Vagina (tissue), 2 donors: ENCODE data around the gene VWF. TPM values are rescaled to one million over a fixed set of nuclear protein-coding genes. Genes with fewer than 3 reads are reported as not detected.

Experiments used
- DNase-seq, 2 donors: peaks; one replicate each; pipeline ENCODE4 v3.0.0-alpha.2; 2017; ENCODE audit errors: extremely low spot score in 2 of 2
- H3K27ac ChIP-seq: fragments of 200-600 bp; sonication (generic); one replicate; pipeline ENCODE4 v1.5.1; 2019
- H3K27me3 ChIP-seq: fragments of 200-600 bp; sonication (generic); one replicate; pipeline ENCODE4 v1.5.1; 2019
- H3K36me3 ChIP-seq, 2 donors: fragments of 200-600 bp; sonication (generic); one replicate each; pipeline ENCODE4 v1.5.1; 2017 to 2019
- H3K4me1 ChIP-seq: fragments of 200-600 bp; sonication (generic); one replicate; pipeline ENCODE4 v1.5.1; 2019
- H3K4me3 ChIP-seq, 2 donors: fragments of 200-600 bp; sonication (generic); 1 replicate in 1 of 2; 2 replicates in 1 of 2; pipeline ENCODE4 v1.5.1; 2016 to 2019
- H3K9me3 ChIP-seq: fragments of 200-600 bp; sonication (generic); one replicate; pipeline ENCODE4 v1.5.1; 2019
- POLR2A ChIP-seq, 2 donors: fragments of 450-650 bp; IDR thresholded peaks; one replicate each; pipeline ENCODE4 v1.6.1; 2017; ENCODE audit warnings: antibody characterized with exemption in 2 of 2, mild to moderate bottlenecking in 2 of 2, moderate library complexity in 2 of 2
- POLR2AphosphoS5 ChIP-seq, 2 donors: sonication (generic); formaldehyde crosslinking; IDR thresholded peaks; one replicate each; pipeline ENCODE4 v1.9.0; 2017; ENCODE audit warnings: antibody characterized with exemption in 2 of 2, mild to moderate bottlenecking in 2 of 2, low read depth in 1 of 2; ENCODE audit not compliant: insufficient read depth in 1 of 2
- intact Hi-C: fragments of 100-400 bp; cut with DNase I; formaldehyde crosslinking; loops from one replicate; pipeline ENCODE4 v1.15.1; 2023
- total RNA-seq: library from RNA; depleted of rRNA; stranded (reverse); fragments of >200 nt; gene quantifications from one replicate; pipeline ENCODE4 v1.2.3, GENCODE V29; 2016
- TF ChIP-seq, protein P1 (sequence below), 3 experiments: fragments of 450-650 bp in 2 of 3; fragments of 200-600 bp in 1 of 3; sonication (generic) in 1 of 3; IDR thresholded peaks; one replicate each; pipeline ENCODE4 v1.5.1; 2017 to 2019; ENCODE audit warnings: antibody characterized with exemption in 3 of 3, mild to moderate bottlenecking in 2 of 3, moderate library complexity in 2 of 3

The VWF gene
- total RNA-seq, 1 donor from 2014 or later = 334 TPM

DNA sequence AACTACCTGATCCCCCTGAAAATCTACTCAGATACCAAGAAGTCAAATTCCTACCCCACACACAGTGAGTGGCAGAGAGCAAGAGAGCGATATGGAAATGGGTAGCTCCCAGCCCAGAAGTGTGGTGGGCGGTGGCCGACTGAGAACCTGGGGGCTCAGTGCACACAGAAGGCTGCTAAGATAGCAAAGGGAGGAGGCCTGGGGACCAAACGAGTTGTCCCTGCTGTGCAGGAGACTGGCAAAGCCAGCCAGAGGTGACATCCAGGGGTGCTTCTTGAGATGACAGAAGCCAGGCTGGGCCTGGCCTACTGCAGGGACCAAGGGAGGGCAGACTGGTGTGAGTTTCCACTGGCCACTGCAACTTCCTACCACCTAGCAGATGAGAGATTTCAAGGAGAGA, 52.9 kb downstream of the VWF start:
- peaks cover 73% of the 10 kb centered on the region for H3K4me1 ChIP-seq
- no peaks in the 10 kb centered on the region for H3K27me3 ChIP-seq
- DNase-seq = no peak
- no peaks in the 10 kb centered on the region for H3K9me3 ChIP-seq
- H3K36me3 ChIP-seq = no peaks in the 10 kb centered on the region
- TF ChIP-seq POLR2A (IDR thresholded peaks at IDR 0.05) (no peak), POLR2AphosphoS5 (IDR thresholded peaks at IDR 0.05; ENCODE audit: insufficient read depth in 1 of 2, low read depth in 1 of 2) (no peak)
- TF ChIP-seq, protein P1, sequence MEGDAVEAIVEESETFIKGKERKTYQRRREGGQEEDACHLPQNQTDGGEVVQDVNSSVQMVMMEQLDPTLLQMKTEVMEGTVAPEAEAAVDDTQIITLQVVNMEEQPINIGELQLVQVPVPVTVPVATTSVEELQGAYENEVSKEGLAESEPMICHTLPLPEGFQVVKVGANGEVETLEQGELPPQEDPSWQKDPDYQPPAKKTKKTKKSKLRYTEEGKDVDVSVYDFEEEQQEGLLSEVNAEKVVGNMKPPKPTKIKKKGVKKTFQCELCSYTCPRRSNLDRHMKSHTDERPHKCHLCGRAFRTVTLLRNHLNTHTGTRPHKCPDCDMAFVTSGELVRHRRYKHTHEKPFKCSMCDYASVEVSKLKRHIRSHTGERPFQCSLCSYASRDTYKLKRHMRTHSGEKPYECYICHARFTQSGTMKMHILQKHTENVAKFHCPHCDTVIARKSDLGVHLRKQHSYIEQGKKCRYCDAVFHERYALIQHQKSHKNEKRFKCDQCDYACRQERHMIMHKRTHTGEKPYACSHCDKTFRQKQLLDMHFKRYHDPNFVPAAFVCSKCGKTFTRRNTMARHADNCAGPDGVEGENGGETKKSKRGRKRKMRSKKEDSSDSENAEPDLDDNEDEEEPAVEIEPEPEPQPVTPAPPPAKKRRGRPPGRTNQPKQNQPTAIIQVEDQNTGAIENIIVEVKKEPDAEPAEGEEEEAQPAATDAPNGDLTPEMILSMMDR (IDR thresholded peaks at IDR 0.05) = no peak
- H3K4me3 ChIP-seq = no peak overlapping the region
- intact Hi-C loops = loop anchor here (10.0 kb wide), 1 partner anchor 113 kb away; no protein-coding TSS in a partner anchor
- H3K27ac ChIP-seq = no peak overlapping the region

DNA sequence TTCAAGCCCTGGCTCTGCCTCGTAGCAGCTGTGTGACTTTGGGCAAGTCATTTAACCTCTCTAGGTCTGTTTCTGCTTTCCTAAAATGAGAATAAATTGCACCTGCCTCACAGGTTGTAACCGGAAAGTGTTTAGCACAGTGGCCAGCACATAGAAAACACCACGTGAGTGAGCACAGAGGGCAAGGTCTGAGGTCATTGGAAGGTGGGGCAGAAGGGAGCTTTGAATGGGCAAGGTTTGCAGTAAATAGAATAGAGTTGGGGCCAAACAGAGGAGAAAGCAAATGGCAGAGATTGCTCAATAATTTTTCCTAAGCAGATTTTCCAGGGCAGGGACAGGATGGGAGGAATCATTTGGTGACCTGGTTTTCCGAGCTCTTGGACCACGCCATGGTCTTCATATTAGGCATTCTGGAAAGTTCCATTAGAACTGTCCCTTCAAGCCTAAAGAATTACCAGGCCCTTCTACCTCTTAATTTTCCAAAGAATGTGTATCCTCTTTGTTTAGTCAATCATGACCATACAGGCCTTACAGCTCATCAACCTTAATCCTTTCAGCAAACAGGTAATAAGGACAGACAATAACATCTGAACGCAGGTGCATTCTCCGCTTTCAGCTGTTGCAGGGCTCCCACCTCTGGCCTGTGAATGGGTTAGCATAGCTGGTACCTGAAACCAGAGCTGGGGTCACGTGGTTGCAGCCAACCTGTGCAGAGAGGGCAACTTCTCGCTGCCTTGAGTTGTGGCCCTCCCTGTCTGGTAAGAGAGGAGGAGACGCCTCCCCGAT, 53.8 kb downstream of the VWF start:
- intact Hi-C loops = loop anchor here (10.0 kb wide), 1 partner anchor 114 kb away; no protein-coding TSS in a partner anchor
- no peaks in the 10 kb centered on the region for H3K36me3 ChIP-seq
- H3K4me1 ChIP-seq = peaks cover 80% of the 10 kb centered on the region
- H3K27ac ChIP-seq = peak overlapping the region; percentile 61
- H3K4me3 ChIP-seq = no peak overlapping the region
- peak in 1 of 2 donors; percentile 55 for TF ChIP-seq POLR2AphosphoS5 (IDR thresholded peaks at IDR 0.05; ENCODE audit: insufficient read depth in 1 of 2, low read depth in 1 of 2)
- TF ChIP-seq, protein P1 (IDR thresholded peaks at IDR 0.05) = no peak
- no peak for TF ChIP-seq POLR2A (IDR thresholded peaks at IDR 0.05)
- H3K27me3 ChIP-seq = no peaks in the 10 kb centered on the region
- DNase-seq = no peak
- H3K9me3 ChIP-seq = no peaks in the 10 kb centered on the region

DNA sequence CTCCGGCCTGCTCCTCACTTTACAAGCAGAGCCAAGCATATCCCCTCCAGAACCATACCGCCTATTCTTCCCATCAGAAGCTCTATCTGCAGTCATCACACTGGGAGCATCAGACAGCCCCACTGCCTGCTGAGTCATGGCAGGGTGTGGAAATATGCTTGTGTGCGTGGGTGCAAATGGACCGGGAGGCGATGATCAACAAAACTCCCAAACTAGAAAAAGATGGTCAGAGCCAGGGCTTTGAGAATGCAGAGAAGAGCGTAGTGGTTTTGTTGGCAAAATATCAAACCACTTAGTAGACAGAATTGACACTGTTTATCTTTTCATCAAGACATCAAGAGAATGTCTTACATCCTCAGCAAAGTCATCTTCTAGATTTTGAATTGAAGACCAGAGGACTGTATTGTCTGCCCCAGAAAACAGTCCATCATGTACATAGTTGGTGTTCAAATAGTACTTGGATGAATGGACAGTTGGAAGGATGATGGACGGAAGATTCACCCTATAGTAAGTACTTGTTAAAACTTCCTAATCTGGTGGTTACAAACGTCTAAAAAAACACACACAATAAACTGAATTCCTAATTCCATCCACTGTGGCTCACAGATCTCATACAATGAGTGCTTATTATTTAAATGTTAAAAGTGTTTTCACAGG, 54.9 kb downstream of the VWF start:
- intact Hi-C loops = loop anchor here (5.0 to 10.0 kb wide), 2 partner anchors 115 to 218 kb away; no protein-coding TSS in a partner anchor

DNA sequence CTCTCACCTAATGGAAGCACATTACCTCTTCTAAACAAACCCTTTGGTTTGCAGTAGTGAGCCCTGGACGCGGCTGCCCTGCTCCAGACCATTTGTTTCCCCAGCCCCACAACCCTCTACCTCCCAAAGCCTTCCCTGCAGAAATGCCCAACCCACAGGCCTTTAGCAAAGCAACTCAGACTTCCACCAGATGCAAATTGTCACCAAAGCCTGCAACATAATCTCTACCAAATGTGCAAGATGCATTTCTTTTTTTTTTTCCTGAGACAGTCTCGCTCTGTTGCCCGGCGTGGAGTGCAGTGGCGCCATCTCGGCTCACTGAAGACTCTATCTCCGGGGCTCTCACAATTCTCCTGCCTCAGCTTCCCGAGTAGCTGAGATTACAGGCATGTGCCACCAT, 56.2 kb downstream of the VWF start:
- peak overlapping the region; percentile 61 for H3K27ac ChIP-seq

More for the DNA sequence above, 54.9 kb downstream of the VWF start:
- Histone ChIP-seq H3K4me1 (peaks cover 72% of the 10 kb centered on the region), H3K4me3 (no peak overlapping the region), H3K36me3 (no peaks in the 10 kb centered on the region), H3K27me3 (no peaks in the 10 kb centered on the region), H3K27ac (peak overlapping the region; percentile 61), H3K9me3 (no peaks in the 10 kb centered on the region)
- DNase-seq = no peak
- no peak for TF ChIP-seq POLR2A (IDR thresholded peaks at IDR 0.05)
- TF ChIP-seq POLR2AphosphoS5 (IDR thresholded peaks at IDR 0.05; ENCODE audit: insufficient read depth in 1 of 2, low read depth in 1 of 2) = peak; percentile 30 to 72
- TF ChIP-seq, protein P1 (IDR thresholded peaks at IDR 0.05) = no peak

More for the DNA sequence above, 56.2 kb downstream of the VWF start:
- Histone ChIP-seq H3K36me3 (no peaks in the 10 kb centered on the region), H3K9me3 (no peaks in the 10 kb centered on the region), H3K27me3 (no peaks in the 10 kb centered on the region), H3K4me3 (no peak overlapping the region), H3K4me1 (peaks cover 62% of the 10 kb centered on the region)
- intact Hi-C loops = loop anchor here (5.0 kb wide), 1 partner anchor 219 kb away; no protein-coding TSS in a partner anchor
- TF ChIP-seq POLR2A (IDR thresholded peaks at IDR 0.05) = no peak
- no peak for TF ChIP-seq POLR2AphosphoS5 (IDR thresholded peaks at IDR 0.05; ENCODE audit: insufficient read depth in 1 of 2, low read depth in 1 of 2)
- TF ChIP-seq, protein P1 (IDR thresholded peaks at IDR 0.05) = no peak
- no peak for DNase-seq
